H1 (cell line): ENCODE measurements around the gene MEI1. TPM values are rescaled to one million over a fixed set of nuclear protein-coding genes. Genes with fewer than 3 reads are reported as not detected.

ENCODE experiments used
- CTCF ChIA-PET: fragments of 300-600 bp; sonication (Branson Sonifier 250); formaldehyde crosslinking; loops from one replicate; lab custom pipeline; 2021; ENCODE audit not compliant: partially characterized antibody; lab: Charles Lee
- POLR2A ChIA-PET: fragments of 300-600 bp; sonication (Branson Sonifier 250); formaldehyde crosslinking; loops from one replicate; lab custom pipeline; 2021; ENCODE audit warnings: inconsistent platforms; ENCODE audit not compliant: partially characterized antibody; lab: Charles Lee
- DNase-seq, 2 experiments: peaks; one replicate each; pipeline versions ENCODE4 v3.0.0 to v3.0.0-alpha.2; 2010 to 2022; ENCODE audit warnings: low spot score in 2 of 2, low read depth in 1 of 2, mixed read lengths in 1 of 2
- FAIRE-seq: peaks from 2 replicates; lab custom pipeline; 2011; peaks lifted over from hg19 to GRCh38; lab: Jason Lieb, UNC
- H2AFZ ChIP-seq: 2 replicates; pipeline ENCODE4 v1.8.1; 2012; ENCODE audit warnings: low read length, inconsistent platforms
- H2AK5ac ChIP-seq: 2 replicates; pipeline ENCODE4 v1.6.1; 2013; ENCODE audit warnings: low read depth, low read length
- H2BK120ac ChIP-seq: replicated peaks from 2 replicates; pipeline ENCODE3; 2013; ENCODE audit warnings: low read depth, low read length, inconsistent platforms
- H2BK12ac ChIP-seq: 2 replicates; pipeline ENCODE4 v1.6.1; 2013; ENCODE audit warnings: low read depth, low read length
- H2BK15ac ChIP-seq: 2 replicates; pipeline ENCODE4 v1.6.1; 2013; ENCODE audit warnings: low read length
- H2BK20ac ChIP-seq: 2 replicates; pipeline ENCODE4 v1.6.1; 2013; ENCODE audit warnings: low read length
- H2BK5ac ChIP-seq: 2 replicates; pipeline ENCODE4 v1.6.1; 2013; ENCODE audit warnings: low read depth, low read length
- H3K14ac ChIP-seq: 2 replicates; pipeline ENCODE4 v1.6.1; 2013; ENCODE audit warnings: inconsistent platforms; ENCODE audit not compliant: insufficient read length
- H3K18ac ChIP-seq: 2 replicates; pipeline ENCODE4 v1.6.1; 2013; ENCODE audit warnings: low read length; ENCODE audit errors: extremely low read depth
- H3K23ac ChIP-seq: 2 replicates; pipeline ENCODE4 v1.6.1; 2013; ENCODE audit warnings: inconsistent platforms; ENCODE audit not compliant: insufficient read length
- H3K23me2 ChIP-seq: 2 replicates; pipeline ENCODE4 v1.6.1; 2013; ENCODE audit warnings: low read depth, low read length
- H3K27ac ChIP-seq: 2 replicates; pipeline ENCODE4 v1.6.1; 2011; ENCODE audit warnings: low read depth, low read length, inconsistent platforms
- H3K27me3 ChIP-seq, 4 experiments: replicated peaks in 1 of 4; 1 replicate in 1 of 4; 2 replicates in 3 of 4; pipeline versions ENCODE4 v1.6.1 to v1.8.1; 2011 to 2013; ENCODE audit warnings: low read length in 3 of 4, mild to moderate bottlenecking in 3 of 4, inconsistent platforms in 2 of 4, mixed read lengths in 2 of 4, moderate library complexity in 1 of 4; ENCODE audit not compliant: control insufficient read depth in 3 of 4, insufficient read depth in 3 of 4; ENCODE audit errors: extremely low read depth in 1 of 4
- H3K36me3 ChIP-seq, 4 experiments: 2 replicates each; pipeline versions ENCODE4 v1.6.1 to v1.8.1; 2011 to 2013; ENCODE audit warnings: mild to moderate bottlenecking in 4 of 4, low read length in 3 of 4, moderate library complexity in 2 of 4, control low read depth in 1 of 4, inconsistent platforms in 1 of 4; ENCODE audit not compliant: insufficient read depth in 4 of 4, control insufficient read depth in 2 of 4
- H3K4ac ChIP-seq: replicated peaks from 2 replicates; pipeline ENCODE3; 2013; ENCODE audit warnings: low read length, low read depth, mixed read lengths, inconsistent platforms; ENCODE audit not compliant: insufficient read length
- H3K4me1 ChIP-seq, 4 experiments: replicated peaks in 1 of 4; 1 replicate in 1 of 4; 2 replicates in 3 of 4; pipeline versions ENCODE4 v1.6.1 to v1.8.1; 2011 to 2013; ENCODE audit warnings: low read length in 3 of 4, inconsistent platforms in 2 of 4, mixed read lengths in 1 of 4; ENCODE audit not compliant: insufficient read depth in 4 of 4, control insufficient read depth in 3 of 4
- H3K4me2 ChIP-seq, 2 experiments: 2 replicates each; pipeline versions ENCODE4 v1.6.1 to v1.8.1; 2011 to 2013; ENCODE audit warnings: low read depth in 2 of 2, low read length in 2 of 2, control low read depth in 1 of 2, inconsistent platforms in 1 of 2, mild to moderate bottlenecking in 1 of 2; ENCODE audit not compliant: insufficient read depth in 1 of 2
- H3K4me3 ChIP-seq, 4 experiments: fragments of 200-600, 300-600 bp in 1 of 4; sonication (generic), shearing (Covaris generic), sonication (Bioruptor Twin) in 1 of 4; 2 replicates each; pipeline versions ENCODE4 v1.5.1 to v1.8.1; 2011 to 2016; ENCODE audit warnings: low read length in 4 of 4, low read depth in 3 of 4, control low read depth in 2 of 4, inconsistent platforms in 2 of 4, mild to moderate bottlenecking in 2 of 4, mixed read lengths in 1 of 4, moderate library complexity in 1 of 4; ENCODE audit not compliant: insufficient read depth in 2 of 4; ENCODE audit errors: extremely low read depth in 1 of 4
- H3K56ac ChIP-seq: replicated peaks from 2 replicates; pipeline ENCODE3; 2013; ENCODE audit warnings: low read depth, mild to moderate bottlenecking, mixed read lengths, low read length, inconsistent platforms; ENCODE audit not compliant: insufficient read length
- H3K79me1 ChIP-seq: 2 replicates; pipeline ENCODE4 v1.6.1; 2013; ENCODE audit warnings: low read depth, low read length, control low read depth
- H3K79me2 ChIP-seq, 2 experiments: 2 replicates each; pipeline versions ENCODE4 v1.6.1 to v1.8.1; 2012 to 2013; ENCODE audit warnings: low read length in 2 of 2, mild to moderate bottlenecking in 2 of 2, inconsistent platforms in 1 of 2; ENCODE audit not compliant: insufficient read depth in 2 of 2, control insufficient read depth in 1 of 2
- H3K9ac ChIP-seq, 4 experiments: replicated peaks in 1 of 4; 1 replicate in 1 of 4; 2 replicates in 3 of 4; pipeline versions ENCODE4 v1.6.1 to v1.8.1; 2011 to 2013; ENCODE audit warnings: low read depth in 3 of 4, low read length in 3 of 4, control low read depth in 2 of 4, mild to moderate bottlenecking in 2 of 4, moderate library complexity in 2 of 4, inconsistent platforms in 1 of 4; ENCODE audit errors: extremely low read depth in 1 of 4
- H3K9me3 ChIP-seq, 2 experiments: 2 replicates each; pipeline versions ENCODE4 v1.6.1 to v1.8.1; 2012 to 2013; ENCODE audit warnings: mild to moderate bottlenecking in 2 of 2, moderate library complexity in 2 of 2, control low read depth in 1 of 2, inconsistent platforms in 1 of 2, low read depth in 1 of 2, low read length in 1 of 2, mixed read lengths in 1 of 2; ENCODE audit not compliant: insufficient read depth in 2 of 2
- H4K20me1 ChIP-seq, 2 experiments: replicated peaks in 1 of 2; 2 replicates each; pipeline versions ENCODE3 to v1.8.1; 2011 to 2013; ENCODE audit warnings: inconsistent platforms in 2 of 2, low read length in 2 of 2, mild to moderate bottlenecking in 1 of 2; ENCODE audit not compliant: insufficient read depth in 2 of 2, control insufficient read depth in 1 of 2
- H4K5ac ChIP-seq: 2 replicates; pipeline ENCODE4 v1.6.1; 2013; ENCODE audit warnings: low read length, low read depth, mixed read lengths, inconsistent platforms; ENCODE audit not compliant: insufficient read length
- H4K8ac ChIP-seq: 2 replicates; pipeline ENCODE4 v1.8.0; 2013; ENCODE audit warnings: mild to moderate bottlenecking, moderate library complexity, low read length, inconsistent platforms; ENCODE audit not compliant: insufficient read depth; ENCODE audit errors: extremely low read depth
- H4K91ac ChIP-seq: replicated peaks from 2 replicates; pipeline ENCODE3; 2013; ENCODE audit warnings: low read length, mixed read lengths, inconsistent platforms; ENCODE audit not compliant: insufficient read length
- CTBP2 ChIP-seq: IDR thresholded peaks from 2 replicates; pipeline ENCODE4 v1.7.0; 2011; ENCODE audit warnings: borderline replicate concordance, mild to moderate bottlenecking, moderate library complexity, mixed read lengths, low read length; ENCODE audit not compliant: insufficient read depth, insufficient read length
- CTCF ChIP-seq, 3 experiments: IDR thresholded peaks; 1 replicate in 2 of 3; 2 replicates in 1 of 3; pipeline versions ENCODE4 v1.5.1 to v1.6.1; 2011; ENCODE audit warnings: low read length in 3 of 3, mild to moderate bottlenecking in 3 of 3, inconsistent platforms in 2 of 3, low read depth in 1 of 3, moderate library complexity in 1 of 3; ENCODE audit not compliant: insufficient read depth in 1 of 3; ENCODE audit errors: control extremely low read depth in 1 of 3
- GABPA ChIP-seq: IDR thresholded peaks from 2 replicates; pipeline ENCODE4 v1.6.1; 2011; ENCODE audit warnings: mild to moderate bottlenecking, low read length, moderate library complexity, borderline replicate concordance; ENCODE audit not compliant: insufficient read depth
- KDM5A ChIP-seq: fragments of 200-600 bp; IDR thresholded peaks from 2 replicates; pipeline ENCODE4 v1.7.1; 2012; ENCODE audit warnings: mild to moderate bottlenecking, low read length, inconsistent platforms, mixed read lengths
- NRF1 ChIP-seq: IDR thresholded peaks from 2 replicates; pipeline ENCODE4 v1.6.1; 2011; ENCODE audit warnings: mild to moderate bottlenecking, low read depth, low read length, improper control_type of control experiment
- PHF8 ChIP-seq: fragments of 200-600 bp; sonication (generic); conservative IDR thresholded peaks from 2 replicates; pipeline ENCODE4 v1.7.1; 2012; ENCODE audit warnings: low read depth, mild to moderate bottlenecking, inconsistent platforms, low read length, moderate library complexity
- TCF12 ChIP-seq: IDR thresholded peaks from 2 replicates; pipeline ENCODE4 v1.6.1; 2011; ENCODE audit warnings: low read depth, mild to moderate bottlenecking, low read length
- WGBS, 2 experiments: shearing (Covaris generic) in 1 of 2; methylation state at CpG; one replicate each; pipeline versions ENCODE4 v1.1.6 to v1.1.7; 2013 to 2015; ENCODE audit warnings: low lambda C conversion rate in 2 of 2, mixed read lengths in 2 of 2, inconsistent platforms in 1 of 2, low coverage in 1 of 2, missing lambda C conversion rate in 1 of 2; ENCODE audit not compliant: insufficient replicate concordance in 2 of 2, insufficient coverage in 1 of 2, insufficient read length in 1 of 2; ENCODE audit errors: extremely low coverage in 1 of 2, missing lambda C conversion rate in 1 of 2; 5-methylcytosine and 5-hydroxymethylcytosine counted together
- polyA plus RNA-seq, 7 experiments: library from polyadenylated mRNA; depleted of rRNA in 3 of 7; stranded (reverse) in 5 of 7; unstranded in 2 of 7; fragments of >200 nt in 5 of 7; fragments of 200-250 nt in 2 of 7; gene quantifications; 1 replicate in 5 of 7; 2 replicates in 1 of 7; 4 replicates in 1 of 7; pipeline versions ENCODE4 v1.2.1 to v1.2.3, GENCODE V29; 2011 to 2013; ENCODE audit warnings: missing spikeins in 2 of 7, mixed read lengths in 2 of 7
- total RNA-seq: library from RNA; stranded (reverse); fragmentation: NEBNext Ultra II Directional; extraction: Animal tissue kit (Norgen Biotek cat#: 25700); gene quantifications from 2 replicates; pipeline ENCODE4 v1.2.1, GENCODE V29; 2021

MEI1 gene
- total and polyA plus RNA-seq, 2 of the 8 experiments (the other 6 are each of a cell fraction or from before 2014, with no cell fraction given), result 0.27 to 0.54 TPM

- Histone ChIP-seq H4K20me1 (peaks cover 0 to 5% of the 10 kb centered on the region in 2 experiments), H3K23me2 (peaks cover 9% of the 10 kb centered on the region), H3K36me3 (peaks cover 0 to 2% (median 0%) of the 10 kb centered on the region in 4 experiments; a peak in 1 of 8 replicates), H3K27me3 (no peaks in the 10 kb centered on the region), H3K9ac (peak within 1 kb of the TSS in 3 of 4 experiments; percentile 62 to 67 (median 65); a peak in 6 of 7 replicates), H3K4me3 (peak within 1 kb of the TSS; percentile 71 to 91 (median 84)), H2BK120ac (peak within 1 kb of the TSS; percentile 18), H2BK20ac (no peak within 1 kb of the TSS), H3K4me2 (peak within 1 kb of the TSS; percentile 86 to 96), H3K79me2 (peaks cover 5 to 46% of the 10 kb centered on the region in 2 experiments), H2AK5ac (no peak within 1 kb of the TSS), H3K18ac (peak within 1 kb of the TSS; percentile 71), H2AFZ (peak within 1 kb of the TSS; percentile 54; the same call in 1 of the 2 replicates), H3K27ac (peak within 1 kb of the TSS; percentile 44; the same call in 1 of the 2 replicates), H4K8ac (peak within 1 kb of the TSS; percentile 46), H2BK12ac (0 out of 2 replicates have a peak within 1 kb of the TSS, but pooled peaks have one; percentile 50), H4K91ac (peak within 1 kb of the TSS; percentile 94), H3K14ac (no peak within 1 kb of the TSS), H4K5ac (peak within 1 kb of the TSS; percentile 67), H2BK5ac (peak within 1 kb of the TSS; percentile 83), H3K79me1 (peaks cover 3% of the 10 kb centered on the region), H3K56ac (peak within 1 kb of the TSS; percentile 91), H2BK15ac (no peak within 1 kb of the TSS), H3K23ac (no peak within 1 kb of the TSS), H3K4me1 (peaks cover 0 to 3% (median 2%) of the 10 kb centered on the region in 4 experiments; a peak in 6 of 7 replicates), H3K9me3 (no peaks in the 10 kb centered on the region), H3K4ac (peak within 1 kb of the TSS; percentile 41)
- FAIRE-seq (no peak), DNase-seq (peak in 1 of 2 experiments; percentile 85)
- WGBS, 2 experiments, result 4% methylated on average over 62 of the region's 62 CpGs; no CpG with 5 or more reads in 1 of the 2 experiments
- ChIA-PET POLR2A (interaction anchor here (0.6 to 2.0 kb wide), 11 partner anchors 9 to 258 kb away, joined by 3 to 7 read pairs (median 3); partner anchors contain the start of genes CENPM and TOB2), CTCF (interaction anchor here (0.7 to 4.9 kb wide), 3 partner anchors 9 to 15 kb away, joined by 5 to 36 read pairs (median 5); partner anchors contain the start of gene MEI1)
- TF ChIP-seq PHF8 (0 out of 2 replicates have a peak, but pooled peaks have one; percentile 44), TCF12 (no peak), KDM5A (no peak), NRF1 (no peak), GABPA (peak; percentile 75; the same call in 1 of the 2 replicates), CTBP2 (no peak), CTCF (IDR thresholded peaks at IDR 0.05; ENCODE audit: control extremely low read depth in 1 of 3, insufficient read depth in 1 of 3, low read depth in 1 of 3, low read length in 3 of 3) (no peak)
These were observed 10.7 kb upstream of the MEI1 start, which contains the start of gene SNU13 for GRCh38 chr22:41688365-41689211. Gene SNU13, minus strand, starts transcription at chr22:41688867. Its CDS starts 71 bp downstream, at chr22:41688796.
